NCI-H2081 treated with DMSO at 0.1 percent for 48 hours (cell line): Measurements from ENCODE around the gene IRX2.

ENCODE experiments used
- DNase-seq: peaks from one replicate; lab custom pipeline; 2025; lab: John Stamatoyannopoulos, UW

IRX2 gene

GRCh38 chr5:2740051-2740875 lies 11.2 kb downstream of the IRX2 start:
- DNase-seq: no peak

- DNase-seq: no peak
Observed at GRCh38 chr5:2739360-2740050, 12.0 kb downstream of the IRX2 start.

GRCh38 chr5:2738700-2739359 lies 12.6 kb downstream of the IRX2 start:
- no peak for DNase-seq

GRCh38 chr5:2738156-2738699 lies 13.2 kb downstream of the IRX2 start:
- no peak for DNase-seq

- DNase-seq: no peak
Observed at GRCh38 chr5:2737273-2738155, 14.0 kb downstream of the IRX2 start.

GRCh38 chr5:2736872-2737271 lies 14.6 kb downstream of the IRX2 start:
- DNase-seq: no peak

- no peak for DNase-seq
Observed at GRCh38 chr5:2735996-2736395, 15.5 kb downstream of the IRX2 start.

- no peak for DNase-seq
Observed at GRCh38 chr5:2732850-2733249, 18.6 kb downstream of the IRX2 start.

GRCh38 chr5:2732004-2732403 lies 19.5 kb downstream of the IRX2 start:
- DNase-seq: no peak

GRCh38 chr5:2729189-2729588 lies 22.3 kb downstream of the IRX2 start:
- no peak for DNase-seq

GRCh38 chr5:2727550-2727949 lies 23.9 kb downstream of the IRX2 start:
- DNase-seq: no peak

- no peak for DNase-seq
Observed at GRCh38 chr5:2725980-2726765, 25.3 kb downstream of the IRX2 start.

- DNase-seq: no peak
Observed at GRCh38 chr5:2724831-2725230, 26.6 kb downstream of the IRX2 start.

- no peak for DNase-seq
Observed at GRCh38 chr5:2724031-2724581, 27.4 kb downstream of the IRX2 start.

GRCh38 chr5:2722901-2723300 lies 28.6 kb downstream of the IRX2 start:
- no peak for DNase-seq

GRCh38 chr5:2721385-2722138 lies 29.9 kb downstream of the IRX2 start:
- DNase-seq: no peak

GRCh38 chr5:2719332-2719731 lies 32.1 kb downstream of the IRX2 start:
- no peak for DNase-seq

- DNase-seq: no peak
Observed at GRCh38 chr5:2718115-2718514, 33.4 kb downstream of the IRX2 start.

GRCh38 chr5:2715856-2716255 lies 35.6 kb downstream of the IRX2 start:
- no peak for DNase-seq

GRCh38 chr5:2714805-2715204 lies 36.7 kb downstream of the IRX2 start:
- no peak for DNase-seq
